Tongue (tissue), 2 donors: ENCODE measurements around the gene DYRK3. TPM values are rescaled to one million over a fixed set of nuclear protein-coding genes. Genes with fewer than 3 reads are reported as not detected.
"Not testable (repeated sequence)": the region's sequence is repeated elsewhere in the genome, so short reads cannot be mapped to it uniquely, and the experiment has no call there.

ENCODE experiments used
- DNase-seq: peaks from one replicate; pipeline ENCODE4 v3.0.0-alpha.2; 2015
- total RNA-seq: library from RNA; depleted of rRNA; stranded (reverse); fragments of >200 nt; gene quantifications from one replicate; pipeline ENCODE4 v1.2.3, GENCODE V29; 2014

Gene DYRK3
- total RNA-seq, 1 donor from 2014 or later: 8.0 TPM

DNA sequence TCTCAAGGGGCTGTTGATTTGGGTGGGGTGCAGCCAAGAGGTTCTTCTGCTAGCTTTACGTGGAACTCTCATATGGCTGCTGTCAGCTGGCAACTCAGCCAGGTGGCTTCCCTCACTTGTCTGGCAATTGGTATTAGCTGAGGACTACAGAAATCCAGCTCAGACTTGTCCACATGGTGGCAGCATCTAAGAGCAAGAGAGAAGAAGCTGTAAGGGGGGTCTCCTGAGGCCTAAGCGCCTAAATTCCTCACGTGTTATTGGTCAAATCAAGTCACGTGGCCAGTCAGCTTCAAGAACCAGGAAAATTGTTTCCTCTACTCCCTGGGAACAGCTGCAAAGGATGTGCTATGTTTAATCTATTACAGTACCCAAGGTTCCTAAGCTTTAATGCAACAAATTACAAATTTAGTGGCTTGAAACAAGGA lies 4.2 kb upstream of the DYRK3 start:
- peak; percentile 93 for DNase-seq

GRCh38 chr1:206633708-206634121 lies 1.6 kb upstream of the DYRK3 start:
- DNase-seq: peak; percentile 23

DNA sequence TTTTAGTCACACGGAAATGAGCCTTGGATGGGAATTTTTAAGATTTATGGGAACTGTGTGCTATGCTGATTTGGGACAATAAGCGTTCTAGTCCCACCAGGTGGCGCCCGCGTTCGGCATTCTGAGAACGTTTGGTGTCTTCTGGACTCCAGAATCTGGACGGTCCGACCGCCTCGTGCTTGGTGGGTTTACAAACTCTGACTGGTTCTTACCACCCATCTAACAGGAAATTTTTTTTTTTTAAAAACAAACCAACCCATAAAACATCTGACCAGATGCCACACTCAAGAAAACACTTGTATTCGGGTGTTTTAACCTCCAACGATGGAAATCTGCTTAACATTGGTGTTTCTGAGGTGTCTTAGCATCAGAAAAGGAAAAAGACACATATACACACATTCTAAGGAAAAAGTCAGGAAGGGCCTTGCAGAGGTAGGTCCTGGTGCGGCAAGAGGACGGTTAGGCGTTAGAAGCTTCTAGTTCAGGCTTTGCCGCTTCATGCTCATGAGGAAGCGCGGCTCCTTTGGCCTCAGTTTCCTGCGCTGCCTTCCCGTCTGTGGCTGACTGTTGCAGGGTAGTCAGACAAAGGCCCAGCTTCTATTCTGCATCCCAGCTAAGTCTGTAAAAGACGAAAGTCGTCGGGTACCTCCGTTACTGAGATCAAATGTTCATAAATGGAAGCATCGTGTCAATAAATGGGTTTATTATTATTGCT lies 814 bp upstream of the DYRK3 start:
- peak; percentile 97 for DNase-seq

DNA sequence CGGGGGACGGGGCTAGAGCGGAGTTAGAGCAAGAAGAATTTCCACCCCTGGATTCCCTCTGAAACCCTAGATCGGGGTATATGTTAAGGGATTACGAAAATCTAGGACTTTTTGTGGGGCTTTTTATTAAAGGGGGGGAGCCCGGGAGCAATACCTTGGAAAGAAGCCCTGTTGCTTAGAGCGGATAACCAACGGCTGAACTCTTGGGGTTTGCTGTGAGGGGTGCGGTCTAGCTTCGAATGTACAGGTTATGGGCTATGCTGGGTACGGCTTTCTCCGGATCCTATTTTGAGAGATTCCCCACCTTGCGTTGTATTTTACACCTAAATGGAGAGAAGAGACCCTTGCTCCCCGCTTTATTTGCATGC lies 626 bp downstream of the DYRK3 start:
- no peak for DNase-seq

DNA sequence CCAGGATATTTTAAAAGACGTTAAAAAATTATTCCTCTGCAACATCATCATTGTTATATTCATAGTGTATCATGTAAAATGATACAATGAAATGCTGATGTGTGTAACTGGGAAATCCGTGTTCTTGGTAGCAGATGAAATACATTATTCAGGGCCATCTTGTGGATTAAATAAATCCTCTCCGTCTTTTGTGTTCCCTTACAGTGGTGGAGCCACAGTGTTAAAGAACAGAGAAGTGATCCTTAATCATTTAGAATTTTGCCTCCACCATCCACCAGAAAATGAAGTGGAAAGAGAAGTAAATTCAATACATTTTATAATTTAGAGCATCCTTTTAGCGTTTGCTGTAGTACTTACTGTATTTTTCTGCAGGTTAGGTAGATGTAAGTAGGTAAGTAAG lies 1.3 kb downstream of the DYRK3 start:
- no peak for DNase-seq

GRCh38 chr1:206637605-206638004 lies 2.3 kb downstream of the DYRK3 start:
- DNase-seq: no peak

GRCh38 chr1:206642074-206642473 lies 6.7 kb downstream of the DYRK3 start:
- not testable (repeated sequence) for DNase-seq

DNA sequence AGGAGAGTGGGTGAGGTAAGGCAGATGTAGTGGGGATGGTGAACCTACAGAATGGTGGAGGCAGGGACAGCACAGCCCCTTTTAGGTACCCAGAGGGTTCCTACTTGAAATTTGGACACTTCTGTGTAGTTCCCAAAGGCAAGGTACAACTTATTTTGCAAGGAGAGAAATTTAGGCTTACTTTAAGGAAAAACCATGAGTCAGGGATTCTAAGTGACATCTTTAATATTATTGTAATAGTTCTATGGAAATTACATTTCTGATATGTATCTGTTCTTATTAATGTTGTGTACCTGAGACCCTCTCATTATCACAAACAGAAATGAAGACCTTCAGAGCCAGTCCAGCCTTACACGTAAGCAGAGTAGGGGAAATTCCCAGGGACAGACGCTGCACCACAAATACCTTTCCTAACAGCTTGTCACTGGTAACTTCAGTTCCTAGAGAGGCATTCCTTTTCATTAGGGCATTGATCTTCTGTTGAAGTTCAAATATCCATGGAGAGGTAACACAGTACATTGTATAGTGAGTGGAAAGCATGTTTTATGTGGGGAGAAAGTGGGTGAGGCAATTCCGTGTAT lies 7.9 kb downstream of the DYRK3 start:
- DNase-seq: no peak

DNA sequence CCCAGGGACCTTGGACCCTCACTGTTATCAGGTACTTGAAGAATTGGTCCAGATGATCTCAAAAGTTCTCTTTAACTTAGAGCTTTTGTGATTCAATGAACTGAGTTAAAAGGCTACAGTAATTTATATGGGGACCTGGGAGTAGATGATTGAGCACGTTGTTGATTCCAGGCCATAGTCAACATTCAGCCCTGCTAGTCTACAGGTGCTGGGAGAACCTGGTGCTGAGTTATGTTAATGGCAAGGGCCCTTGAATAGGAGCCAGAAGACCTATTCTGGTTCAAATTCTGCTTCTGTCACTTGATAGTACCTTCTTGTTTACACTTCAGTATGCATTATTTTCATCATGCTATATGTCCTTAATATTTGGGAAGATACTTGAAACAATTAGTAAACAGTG lies 11.2 kb downstream of the DYRK3 start:
- no peak for DNase-seq

DNA sequence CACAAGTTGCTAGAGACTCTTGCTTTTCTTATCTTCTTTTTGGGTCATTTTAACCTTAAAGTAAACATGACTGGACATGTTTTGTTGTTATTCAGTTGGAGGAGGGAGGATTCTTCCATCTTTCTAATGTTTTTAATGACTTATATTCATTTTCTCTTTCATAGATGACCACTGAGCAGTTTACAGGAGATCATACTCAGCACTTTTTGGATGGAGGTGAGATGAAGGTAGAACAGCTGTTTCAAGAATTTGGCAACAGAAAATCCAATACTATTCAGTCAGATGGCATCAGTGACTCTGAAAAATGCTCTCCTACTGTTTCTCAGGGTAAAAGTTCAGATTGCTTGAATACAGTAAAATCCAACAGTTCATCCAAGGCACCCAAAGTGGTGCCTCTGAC lies 11.9 kb downstream of the DYRK3 start:
- no peak for DNase-seq

- DNase-seq: no peak
Observed at GRCh38 chr1:206649261-206649921, 14.1 kb downstream of the DYRK3 start.

DNA sequence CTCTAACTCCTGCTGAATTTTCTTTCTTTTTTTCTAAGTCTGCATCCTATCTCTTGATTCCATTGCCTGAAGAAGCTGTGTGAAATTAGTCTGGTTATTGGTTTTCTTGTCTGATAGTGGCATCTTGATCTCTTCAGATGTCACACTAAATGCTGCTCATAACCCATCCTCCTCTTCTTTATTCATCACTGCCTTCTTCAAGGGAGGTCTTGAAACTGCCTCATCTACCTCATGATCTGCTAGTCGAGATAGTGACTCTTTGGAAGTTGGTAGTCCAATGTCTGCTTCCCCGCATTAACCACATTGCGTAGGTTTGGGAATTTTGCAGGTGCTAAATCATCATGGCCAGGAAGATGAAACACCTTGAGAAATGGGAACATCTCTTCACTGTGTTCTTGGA lies 15.7 kb downstream of the DYRK3 start:
- no peak for DNase-seq

DNA sequence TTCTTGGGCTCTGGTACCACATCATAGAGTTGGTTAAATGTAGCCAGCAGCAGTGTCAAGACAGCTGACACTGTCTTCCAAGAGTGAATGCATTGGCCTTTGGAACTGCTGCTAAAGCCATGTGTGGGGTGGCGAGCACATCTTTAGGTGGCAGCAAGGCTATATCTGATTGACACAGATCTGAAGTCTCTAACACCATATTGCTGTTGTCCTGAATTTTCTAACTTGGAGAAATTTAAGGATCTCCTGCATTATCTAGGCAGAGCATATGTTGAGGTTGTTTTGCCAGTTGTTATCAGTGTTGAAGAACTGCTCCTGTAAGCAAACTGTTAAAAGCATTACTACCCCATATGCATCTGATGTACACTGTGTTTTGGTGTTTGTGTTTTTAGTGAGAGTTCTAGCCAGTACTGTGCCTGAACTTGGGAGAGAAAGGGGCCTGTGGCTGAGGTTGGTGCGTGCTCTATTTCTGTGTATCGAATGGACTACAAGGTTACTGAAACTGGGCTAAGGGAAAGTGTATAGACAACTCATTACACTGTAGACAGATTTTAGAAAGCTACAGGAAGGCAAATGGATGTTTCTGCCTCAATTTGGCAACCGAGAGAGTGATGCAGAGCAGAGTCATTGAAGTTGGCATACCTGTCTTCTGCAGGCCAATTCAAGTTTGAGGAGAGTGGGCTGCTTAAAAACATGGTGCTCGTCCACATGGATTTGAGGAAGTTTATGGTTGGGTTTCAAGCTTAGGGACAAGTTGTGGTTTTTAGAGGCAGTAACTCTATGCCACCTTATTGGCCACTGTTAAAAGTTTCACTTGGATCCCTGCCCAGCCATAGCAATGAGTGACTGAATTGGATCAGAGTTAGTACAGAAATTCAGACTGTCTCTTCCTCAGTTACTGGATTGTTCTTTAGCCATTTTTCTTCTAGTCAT lies 16.9 kb downstream of the DYRK3 start:
- no peak for DNase-seq

DNA sequence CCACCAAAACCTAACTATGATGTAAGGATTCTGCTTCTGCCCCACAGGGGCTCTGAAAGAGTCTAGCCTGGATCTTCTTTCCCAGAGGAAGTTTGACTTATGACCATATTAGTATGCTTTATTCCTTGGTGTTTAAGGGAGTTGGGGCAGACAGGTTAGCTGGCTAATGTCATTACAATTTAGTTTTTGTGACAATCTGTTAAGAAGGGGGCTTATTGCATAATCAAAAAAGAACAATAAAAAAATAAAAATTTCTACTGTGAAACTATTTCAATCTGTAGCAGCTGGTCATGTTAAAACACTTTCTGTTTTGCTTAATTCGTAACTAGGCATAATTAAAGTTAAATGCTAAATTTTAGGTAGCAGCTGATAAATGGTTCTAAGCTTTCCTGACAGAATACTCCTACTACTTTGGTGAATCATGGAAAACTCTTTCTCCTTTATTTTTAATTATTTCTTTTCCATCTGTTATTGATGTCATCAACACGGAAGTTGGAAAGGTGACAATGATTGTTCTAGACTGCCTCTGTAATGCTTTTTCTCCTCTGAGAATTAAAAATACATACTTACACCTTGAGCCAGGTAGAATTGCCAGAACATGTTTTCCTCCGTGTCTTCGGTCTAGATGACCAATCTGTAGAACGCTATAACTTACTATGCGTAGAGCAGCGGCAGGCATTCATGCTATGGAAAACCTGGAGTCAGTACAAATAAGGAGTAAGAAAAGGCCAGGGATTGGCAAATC lies 18.6 kb downstream of the DYRK3 start:
- DNase-seq: no peak

DNA sequence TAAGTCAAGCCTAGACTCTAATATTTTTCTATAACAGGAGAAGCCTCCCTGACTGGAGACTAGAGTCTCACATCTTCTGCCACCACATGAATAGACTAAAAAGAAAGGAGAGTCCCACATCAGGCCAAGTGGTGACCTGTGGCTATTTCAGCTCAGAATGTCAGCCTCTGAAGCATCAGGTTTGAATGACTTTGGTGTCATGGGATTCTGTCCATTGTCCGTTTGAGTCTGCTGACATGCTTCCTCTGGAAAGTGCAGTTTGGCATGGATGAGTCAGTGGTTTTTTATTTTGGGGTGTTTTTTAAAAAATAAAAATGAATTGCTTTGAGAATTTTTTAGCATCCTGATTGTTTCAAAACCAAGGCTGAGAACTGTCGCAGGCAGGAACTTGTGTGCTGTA lies 19.5 kb downstream of the DYRK3 start:
- no peak for DNase-seq

GRCh38 chr1:206655471-206655882 lies 20.1 kb downstream of the DYRK3 start:
- no peak for DNase-seq

- no peak for DNase-seq
Observed at GRCh38 chr1:206656936-206657335, 21.6 kb downstream of the DYRK3 start.

GRCh38 chr1:206657751-206658150 lies 22.4 kb downstream of the DYRK3 start:
- peak; percentile 36 for DNase-seq

GRCh38 chr1:206658264-206658980 lies 23.1 kb downstream of the DYRK3 start:
- peak; percentile 81 for DNase-seq

- DNase-seq: no peak
Observed at GRCh38 chr1:206658981-206659273, 23.6 kb downstream of the DYRK3 start.

- DNase-seq: no peak
Observed at GRCh38 chr1:206660136-206660535, 24.8 kb downstream of the DYRK3 start.
